HG02884 (cell line): Measurements from ENCODE around the gene ELFN2.

Experiments
- ATAC-seq: cut with Tn5 transposase; IDR thresholded peaks from one replicate; pipeline ENCODE4 v1.9.1; 2021; ENCODE audit warnings: mild to moderate bottlenecking, moderate library complexity; ENCODE audit not compliant: unreplicated experiment

ELFN2 gene

DNA sequence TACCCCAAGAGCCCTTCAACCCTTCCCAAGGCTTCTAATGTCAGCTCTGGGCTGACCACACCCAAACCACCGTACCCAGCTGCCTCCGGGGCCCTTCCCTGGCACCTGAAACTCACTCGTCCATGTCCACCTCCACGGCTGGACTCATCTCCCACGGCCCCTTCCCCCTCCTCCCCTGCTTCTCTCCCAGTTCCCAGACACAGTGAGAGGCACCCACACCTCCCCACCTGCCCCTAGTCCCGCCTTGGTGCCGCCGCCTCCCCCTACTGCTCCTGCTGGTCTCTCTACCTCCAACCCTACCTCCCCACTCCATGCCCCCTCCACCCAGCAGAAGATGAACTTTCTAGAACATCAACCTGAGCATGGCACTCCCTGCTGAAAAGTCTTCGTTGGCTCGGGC lies 39.5 kb downstream of the ELFN2 start:
- no peak for ATAC-seq

DNA sequence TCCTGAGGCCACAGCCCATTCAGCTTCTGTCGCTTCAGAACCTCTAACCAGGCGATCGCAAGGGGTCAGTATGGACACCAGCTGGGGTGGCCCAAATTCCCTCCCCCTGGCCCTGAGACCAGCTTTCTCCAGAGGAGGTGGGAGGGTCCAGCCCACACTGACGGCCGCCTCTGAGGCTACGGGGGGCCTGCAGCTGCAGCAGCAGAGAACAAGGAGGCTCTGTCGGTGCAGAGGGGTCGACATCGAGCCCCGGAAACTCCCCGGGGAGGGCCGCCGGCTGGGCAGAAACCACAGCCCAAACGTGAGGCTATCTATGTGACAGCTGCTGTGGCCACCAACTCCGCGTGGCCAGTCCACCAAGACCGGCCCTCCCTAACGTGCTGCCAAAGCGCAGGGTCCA lies 40.8 kb downstream of the ELFN2 start:
- no peak for ATAC-seq

DNA sequence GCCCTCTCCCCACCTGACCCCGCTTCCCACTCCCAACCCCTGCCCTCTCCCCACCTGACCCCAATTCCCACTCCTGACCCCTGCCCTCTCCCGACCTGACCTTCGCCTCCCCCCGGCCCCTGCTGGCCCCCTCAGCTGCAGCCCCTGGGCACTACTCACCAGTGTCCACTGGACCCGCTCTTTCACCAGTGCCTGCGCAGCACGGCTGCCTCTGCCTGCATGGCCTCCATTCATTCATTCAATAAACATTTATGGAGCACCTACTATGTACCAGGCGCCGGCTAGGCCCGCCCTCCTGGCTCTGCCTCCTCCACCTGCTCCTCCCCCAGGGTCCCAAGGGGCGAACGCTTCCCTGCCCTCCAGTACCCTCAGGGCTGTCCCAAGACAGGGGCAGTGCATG lies 42.6 kb downstream of the ELFN2 start:
- no peak for ATAC-seq

DNA sequence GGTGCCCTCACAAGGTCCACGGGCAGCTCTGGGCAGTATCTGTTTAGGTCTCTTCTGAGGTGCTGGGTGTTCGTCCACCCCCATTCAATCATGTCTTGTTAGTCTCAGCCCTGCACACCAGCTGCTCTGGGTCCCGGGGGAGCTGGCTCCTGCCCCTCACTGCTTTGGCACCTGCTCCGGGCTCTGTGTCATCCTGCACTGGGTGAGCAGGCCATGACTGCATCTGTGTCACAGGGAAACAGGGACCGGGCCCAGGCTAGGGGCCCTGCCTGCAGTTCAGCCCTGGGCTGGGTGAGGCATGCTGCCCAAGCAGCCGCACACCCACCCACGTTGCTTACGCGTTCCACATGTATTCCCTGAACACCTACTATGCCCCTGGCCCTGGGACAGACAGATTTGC lies 43.9 kb downstream of the ELFN2 start:
- ATAC-seq: no peak

DNA sequence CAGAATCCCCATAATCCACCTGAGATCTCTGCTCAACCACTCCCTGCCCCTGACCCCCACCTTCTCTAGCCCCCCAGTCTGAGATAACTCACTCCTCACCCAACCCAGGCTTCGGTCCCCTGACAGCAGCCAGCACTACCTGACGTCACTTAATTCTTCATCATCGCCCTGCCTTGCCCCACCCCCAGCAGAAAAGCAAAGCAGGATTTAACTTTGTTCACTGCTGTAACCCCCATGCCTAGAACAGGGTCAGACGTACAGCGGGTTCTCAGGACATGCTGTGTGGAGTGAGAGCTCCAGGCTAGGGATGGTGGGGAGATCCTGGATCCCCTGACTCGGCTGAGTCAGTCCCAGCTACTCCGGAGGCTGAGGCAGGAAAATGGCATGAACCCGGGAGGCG lies 45.8 kb downstream of the ELFN2 start:
- no peak for ATAC-seq

DNA sequence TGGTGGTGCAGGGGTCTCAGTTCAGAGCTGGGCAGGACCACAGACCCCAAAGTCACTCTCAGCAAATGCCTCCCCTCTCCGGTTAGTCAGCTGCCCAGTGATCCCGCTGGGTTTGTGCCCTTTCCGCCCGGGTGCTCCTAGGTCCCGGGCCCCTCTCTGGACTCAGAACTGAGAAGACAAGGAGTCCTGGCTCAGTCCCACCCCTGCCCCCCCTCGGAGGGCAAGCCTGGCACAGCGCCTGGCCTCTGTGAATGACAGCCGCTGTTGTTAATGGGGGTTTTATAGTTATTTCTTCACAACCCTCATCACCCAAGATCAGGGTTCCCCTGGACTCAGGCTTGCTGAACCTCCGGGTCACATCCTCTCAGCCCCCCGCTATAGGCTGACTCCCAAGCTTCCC lies 47.6 kb downstream of the ELFN2 start:
- no peak for ATAC-seq

DNA sequence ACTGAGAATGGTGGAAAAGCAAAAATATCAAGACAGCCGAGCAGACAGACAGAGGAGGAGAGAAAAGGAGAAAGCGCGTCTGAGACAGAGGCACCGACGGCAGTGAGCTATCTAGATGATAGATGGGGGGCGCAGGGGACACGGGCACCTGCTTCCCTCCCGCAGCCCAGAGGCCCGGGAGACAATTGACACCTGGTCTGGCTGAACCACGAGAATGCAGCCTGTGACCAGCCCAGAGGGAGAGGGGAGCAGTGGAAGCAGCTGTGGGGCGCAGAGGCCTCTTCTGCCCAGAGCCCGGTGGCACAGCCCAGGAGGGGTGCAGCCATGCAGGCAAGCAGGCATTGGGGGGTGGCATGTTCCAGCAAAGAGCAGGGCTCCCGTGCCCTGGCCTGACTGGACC lies 48.2 kb downstream of the ELFN2 start:
- ATAC-seq: no peak

DNA sequence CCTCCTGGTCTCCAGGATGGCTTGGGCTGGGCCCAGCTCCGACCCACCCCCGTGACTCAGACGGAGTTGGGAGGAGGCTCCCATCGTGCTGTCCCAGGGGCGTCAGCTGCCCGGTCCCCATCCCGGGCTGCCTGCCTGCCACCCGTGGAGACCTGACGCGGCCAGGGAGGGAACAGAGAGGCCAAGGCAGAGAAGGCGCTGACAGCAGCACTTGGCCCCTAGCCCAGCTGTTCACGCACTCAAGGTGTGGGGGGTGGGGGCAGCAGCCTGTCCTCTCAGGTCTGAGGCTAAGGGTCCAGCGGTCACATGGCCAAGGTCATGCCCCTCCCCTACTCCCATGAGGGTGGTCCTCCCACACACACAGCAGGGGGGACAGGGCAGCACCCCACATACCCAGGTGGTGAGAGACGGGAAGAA lies 48.6 kb downstream of the ELFN2 start:
- no peak for ATAC-seq

DNA sequence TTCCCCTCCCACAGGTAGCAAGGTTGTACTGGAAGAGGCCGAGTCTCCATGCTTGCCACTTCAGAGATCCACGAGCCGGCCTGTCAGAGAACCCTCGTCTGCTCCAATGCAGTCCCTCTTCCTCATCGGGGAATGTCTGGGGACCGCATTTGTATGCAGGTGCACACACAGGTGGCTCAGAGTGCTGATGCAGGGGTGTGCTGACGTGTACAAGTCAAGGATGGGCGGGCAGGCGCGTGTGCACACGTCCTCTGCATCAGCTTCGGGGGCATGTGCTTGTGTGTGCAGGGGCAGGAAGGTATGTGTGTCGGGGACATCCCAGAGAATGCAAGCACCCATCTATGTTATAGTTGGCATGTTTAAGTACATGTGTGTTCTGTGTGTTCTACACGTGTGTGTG lies 49.4 kb downstream of the ELFN2 start:
- ATAC-seq: no peak

DNA sequence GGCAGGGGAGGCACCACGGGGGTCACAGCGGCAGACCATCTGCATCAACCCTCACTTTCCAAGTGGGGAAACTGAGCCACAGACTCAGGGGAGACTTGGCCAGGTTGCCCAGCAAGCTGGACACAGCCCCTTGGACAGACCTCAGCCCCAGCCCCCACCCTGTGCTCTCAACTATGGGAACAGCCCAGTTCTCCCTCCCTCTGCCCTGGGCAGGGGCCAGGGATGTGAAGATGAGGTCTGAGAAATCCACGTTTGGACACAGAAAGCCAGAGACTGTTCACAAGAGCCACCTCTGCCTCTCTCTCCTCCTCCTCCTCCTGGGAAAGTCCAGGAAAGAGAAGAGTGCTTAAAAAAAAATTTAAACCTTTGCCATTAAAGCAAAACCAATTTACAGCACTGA lies 50.1 kb downstream of the ELFN2 start:
- no peak for ATAC-seq

DNA sequence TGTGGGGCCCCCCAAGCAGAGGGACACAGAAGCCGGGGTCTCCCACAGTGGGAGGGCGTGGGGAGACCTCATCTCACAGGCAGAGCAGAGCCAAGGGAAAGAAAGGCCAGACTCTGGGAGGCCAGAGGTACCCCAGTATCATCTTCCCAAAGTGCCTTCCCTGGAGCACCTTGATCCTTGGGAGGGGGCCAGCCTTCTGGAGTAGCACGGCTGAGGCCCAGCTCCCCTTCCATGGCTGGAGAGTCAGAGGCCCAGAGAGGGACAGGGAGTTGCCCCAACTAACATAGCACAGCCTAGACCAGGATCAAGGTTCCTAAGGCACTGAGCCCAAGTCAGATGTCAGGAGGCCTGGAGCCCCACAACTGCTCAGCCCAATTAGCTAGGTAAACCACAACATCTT lies 50.6 kb downstream of the ELFN2 start:
- no peak for ATAC-seq

DNA sequence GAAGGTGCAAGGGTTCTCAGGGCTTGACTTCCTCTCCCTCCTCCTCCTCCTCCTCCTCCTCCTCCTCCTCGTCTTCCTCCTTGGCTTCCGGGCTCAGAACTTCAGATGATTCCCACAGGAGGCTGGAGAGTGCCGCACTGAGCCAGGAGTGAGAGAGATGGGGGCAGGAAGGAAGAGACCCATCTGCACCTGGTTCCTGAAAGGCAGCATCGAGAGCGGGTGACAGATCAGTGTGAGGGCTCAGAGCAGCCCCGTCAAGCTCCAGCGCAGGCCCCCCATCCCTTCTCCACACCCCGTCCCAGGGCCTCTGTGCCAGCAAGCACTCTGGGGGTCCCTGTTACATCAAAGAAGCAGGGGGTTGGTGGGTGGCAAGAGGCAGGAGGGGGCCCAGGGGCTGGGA lies 51.5 kb downstream of the ELFN2 start:
- ATAC-seq: no peak

DNA sequence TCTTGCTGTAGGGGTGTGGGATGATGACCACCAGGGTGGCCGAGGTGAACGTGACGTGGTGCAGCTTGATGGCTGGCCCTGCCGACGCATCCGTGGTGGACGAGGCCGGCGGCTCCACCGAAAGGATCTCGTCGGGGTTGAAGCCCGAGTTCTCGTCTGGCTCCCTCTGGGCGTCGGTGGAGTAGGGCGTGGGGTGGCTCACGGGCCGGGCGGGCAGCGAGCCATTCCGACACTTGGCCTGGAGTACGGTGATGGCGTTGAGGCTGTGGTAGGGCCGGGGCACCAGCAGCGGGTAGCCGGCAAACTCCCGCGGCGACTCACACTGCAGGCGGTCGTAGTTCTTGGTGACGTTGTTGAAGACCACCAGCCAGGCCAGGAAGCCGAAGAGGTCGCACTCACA lies 52.7 kb downstream of the ELFN2 start:
- no peak for ATAC-seq

DNA sequence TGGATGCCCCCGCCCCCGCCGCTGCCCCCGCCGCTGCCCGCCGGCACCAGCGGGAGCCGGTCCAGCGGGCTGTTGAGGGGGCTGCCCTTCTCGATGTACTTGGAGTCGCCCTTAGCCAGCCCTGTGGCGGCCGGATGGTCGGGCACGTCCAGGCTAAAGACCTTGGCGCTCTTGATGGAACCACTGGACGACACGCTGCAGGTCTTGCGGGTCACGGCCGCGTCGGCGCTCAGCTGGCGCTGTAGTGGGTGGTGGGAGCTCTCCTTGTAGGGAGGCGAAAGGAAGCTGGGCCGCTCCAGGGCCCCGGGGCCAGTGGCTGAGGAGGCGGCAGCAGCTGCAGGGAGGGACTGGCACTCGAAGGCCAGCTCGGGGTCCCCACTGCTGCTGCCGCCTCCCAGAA lies 53.8 kb downstream of the ELFN2 start:
- ATAC-seq: no peak

DNA sequence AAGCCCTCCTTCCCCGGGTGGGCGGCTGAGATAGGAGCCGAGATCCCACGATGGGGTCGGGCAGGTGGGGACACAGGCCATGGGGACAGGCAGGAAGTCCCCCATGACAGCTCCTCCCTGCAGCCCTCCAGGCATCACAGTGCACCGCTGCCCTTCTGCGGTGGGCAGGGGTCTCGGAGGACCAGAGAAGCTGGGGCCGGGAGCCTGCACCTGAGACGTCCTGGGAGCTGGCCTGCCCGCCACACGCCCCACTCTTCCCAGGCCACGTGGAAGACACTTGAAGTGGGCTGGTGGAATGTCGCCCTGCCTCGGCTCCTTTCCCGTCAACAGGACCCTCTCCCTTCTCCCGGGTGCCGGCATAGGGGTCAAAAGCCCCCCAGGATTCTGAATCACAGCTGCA lies 55.4 kb downstream of the ELFN2 start:
- no peak for ATAC-seq

DNA sequence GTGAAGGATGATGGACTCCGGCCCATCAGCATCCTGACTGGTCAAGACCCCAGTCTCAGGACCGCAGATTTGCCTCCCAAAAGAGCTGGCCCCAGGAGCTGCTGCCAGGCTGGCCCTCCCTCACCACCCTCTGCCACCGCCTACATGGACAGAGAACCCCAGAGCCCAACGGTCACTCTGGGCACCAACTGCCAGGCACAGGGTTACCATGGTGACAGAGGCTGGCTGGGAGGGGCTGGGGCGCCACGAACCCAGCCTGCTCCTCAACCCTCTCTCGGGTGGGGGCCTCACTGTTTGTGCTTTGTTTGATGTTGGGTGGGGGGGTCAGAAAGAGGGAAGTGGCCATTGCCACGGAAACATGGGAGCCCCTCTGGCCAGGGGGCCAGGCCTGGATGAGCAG lies 55.8 kb downstream of the ELFN2 start:
- ATAC-seq: no peak

DNA sequence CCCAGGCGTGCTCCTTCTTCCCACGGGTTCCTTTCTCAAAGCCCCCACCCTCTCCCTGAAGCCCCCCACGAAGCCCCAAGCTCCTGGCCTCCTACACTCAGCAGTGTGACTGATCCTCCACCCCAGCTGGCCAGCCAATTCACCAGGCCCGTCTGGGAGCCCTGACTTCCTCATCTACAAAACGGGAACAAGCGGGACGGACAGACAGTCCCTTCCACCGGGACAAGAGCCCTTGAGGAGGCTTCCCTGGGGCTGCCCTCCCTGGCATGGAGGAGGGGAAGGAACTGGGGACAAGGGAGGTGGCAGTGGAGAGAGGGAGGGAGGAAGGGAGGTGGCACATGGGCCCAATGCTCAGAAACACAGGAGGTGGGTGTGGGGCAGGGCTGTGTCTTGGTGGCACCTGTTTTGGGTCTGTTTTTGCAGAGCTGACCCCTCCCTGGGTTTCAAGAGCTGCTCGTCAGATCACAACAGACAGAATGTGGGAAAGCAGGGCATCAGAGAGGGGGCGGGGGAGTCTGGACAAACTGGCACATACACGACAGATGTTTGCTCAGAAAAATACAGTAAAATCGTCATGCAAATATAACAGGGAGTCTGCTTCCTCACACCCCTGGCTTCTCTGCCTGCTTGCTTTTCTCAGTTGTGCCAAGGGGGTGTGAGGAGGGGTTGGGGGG lies 56.8 kb downstream of the ELFN2 start:
- no peak for ATAC-seq

DNA sequence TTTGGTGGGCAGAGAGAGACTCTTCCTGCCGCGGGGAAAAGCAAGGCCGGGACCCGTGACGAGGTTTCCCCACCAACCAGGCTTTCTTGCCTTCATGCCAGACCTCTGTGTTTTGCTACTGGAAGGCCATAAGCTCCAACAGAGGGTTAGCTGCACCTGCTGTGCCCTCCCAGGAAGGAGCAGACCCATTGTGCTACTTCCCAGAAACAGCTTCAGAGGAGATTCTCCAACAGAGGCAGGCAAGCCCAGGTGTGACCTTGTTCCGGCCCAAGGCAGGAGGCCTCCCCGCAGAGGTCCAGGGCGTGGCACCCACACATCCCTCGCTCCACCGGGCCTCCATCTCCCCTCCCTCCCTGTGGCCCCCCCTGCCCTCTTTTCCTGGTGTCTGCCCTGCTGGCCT lies 57.8 kb downstream of the ELFN2 start:
- no peak for ATAC-seq

DNA sequence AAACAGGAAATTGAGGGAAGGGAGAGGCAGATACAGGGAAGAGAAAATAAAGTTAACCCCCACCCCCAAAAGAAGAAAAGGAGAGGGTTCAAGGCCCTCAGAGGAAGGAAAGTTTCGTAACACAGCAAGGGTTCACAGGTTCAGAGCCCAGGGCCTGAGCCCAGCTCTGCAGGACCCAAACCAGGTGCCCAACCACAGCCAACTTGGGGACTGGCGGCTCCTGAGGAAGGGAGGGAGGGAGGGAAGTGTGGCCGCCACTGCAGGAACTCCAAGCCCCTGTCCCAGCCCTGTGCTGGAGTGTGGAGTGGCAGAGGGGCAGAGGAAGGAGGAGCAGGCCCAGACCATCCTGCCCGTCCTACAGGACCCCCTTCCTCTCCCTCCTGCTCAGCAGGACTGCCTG lies 59.2 kb downstream of the ELFN2 start:
- ATAC-seq: no peak

DNA sequence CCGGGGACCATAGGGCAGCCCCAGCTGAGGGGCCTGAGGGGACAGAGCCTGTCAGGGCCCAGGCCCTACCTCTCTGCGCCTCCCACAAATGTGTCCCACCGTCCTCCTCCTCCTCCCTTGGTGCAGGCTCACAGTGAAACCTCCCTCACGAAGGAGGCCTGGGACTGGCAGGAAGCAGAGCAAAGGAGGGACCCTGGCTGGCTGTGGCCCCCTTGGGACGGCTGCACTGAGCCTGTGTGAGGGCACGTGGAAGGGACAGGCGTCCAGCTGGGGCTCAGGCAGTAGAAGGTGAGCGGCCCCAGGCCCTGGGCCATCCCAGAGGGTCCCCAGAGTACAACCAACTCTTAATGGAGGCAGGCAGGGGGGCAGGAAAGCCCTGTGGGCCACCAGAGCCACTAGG lies 60.7 kb downstream of the ELFN2 start:
- ATAC-seq: no peak

DNA sequence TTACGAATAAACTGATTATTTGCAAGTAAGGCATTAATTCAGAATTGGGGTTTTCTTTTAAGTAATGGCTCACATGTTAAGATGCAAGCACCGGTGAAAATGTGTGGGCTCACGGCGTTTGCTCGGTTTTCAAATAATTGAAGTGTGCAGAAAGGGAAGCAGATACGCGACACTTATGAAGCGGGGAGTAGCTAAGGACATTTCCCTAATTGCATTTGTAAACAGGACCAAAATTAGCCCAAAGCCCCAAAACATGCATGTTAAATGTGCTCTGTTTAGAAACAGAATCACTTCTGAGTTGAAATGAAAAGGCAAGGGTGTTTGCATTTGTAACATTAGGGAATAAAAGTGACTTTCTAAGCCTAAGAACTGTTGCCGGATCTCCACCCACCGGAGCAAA lies 61.3 kb downstream of the ELFN2 start:
- ATAC-seq: no peak

DNA sequence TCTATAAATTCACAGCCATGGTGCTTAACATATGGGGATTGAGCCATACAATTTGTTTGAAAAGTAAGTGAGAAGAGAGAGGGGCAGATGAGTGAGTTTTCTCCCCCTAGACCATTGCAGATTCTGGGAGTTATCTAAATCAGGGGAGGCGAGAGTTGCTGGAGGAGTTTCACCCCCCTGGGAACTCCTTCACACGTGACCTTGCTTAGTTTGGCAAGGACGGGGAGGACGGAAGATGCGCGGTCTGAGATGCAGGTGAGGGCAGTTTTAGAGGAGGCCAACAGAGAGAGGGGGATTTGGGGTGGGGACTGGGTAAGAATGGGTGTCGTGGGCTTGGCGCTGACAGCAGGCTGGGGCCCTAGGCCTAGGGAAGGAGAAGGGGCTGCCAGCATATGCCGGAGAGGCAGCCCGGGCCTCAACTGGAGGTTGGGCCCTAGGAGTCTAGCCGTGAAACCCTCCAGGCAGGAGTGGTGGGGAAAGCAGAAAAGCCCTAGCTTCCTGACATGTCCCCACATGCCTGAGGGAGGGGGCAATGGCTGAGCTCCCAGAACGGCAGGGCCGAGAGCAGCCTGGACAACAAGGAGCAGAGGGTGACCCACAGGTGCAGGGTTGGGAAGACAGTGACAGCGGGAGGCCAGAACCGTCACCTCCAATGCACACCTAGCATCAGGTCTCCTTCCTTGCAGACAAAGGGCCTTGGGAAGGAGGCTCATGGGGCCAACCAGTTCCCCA lies 63.9 kb downstream of the ELFN2 start:
- no peak for ATAC-seq

DNA sequence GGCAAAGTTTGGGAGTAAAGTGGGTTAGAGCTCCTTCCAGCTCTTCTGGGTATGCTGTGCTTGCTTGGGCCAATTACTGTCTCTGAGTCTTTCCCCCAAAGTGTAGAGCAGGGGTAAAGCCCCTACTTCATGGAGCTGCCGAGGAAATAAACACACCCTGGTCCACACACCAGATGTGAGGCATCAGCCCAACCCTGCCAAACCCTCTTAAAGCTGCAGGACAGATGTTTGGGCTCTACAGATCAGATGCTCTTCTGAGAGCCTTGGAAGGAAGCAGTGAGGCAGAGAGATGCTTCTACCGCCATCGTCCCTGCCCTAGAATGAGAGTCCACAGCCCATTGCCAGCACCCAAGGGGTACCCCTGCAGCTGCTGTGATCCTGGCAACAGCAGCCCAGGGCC lies 64.7 kb downstream of the ELFN2 start:
- no peak for ATAC-seq
